Fibroblast of lung (primary cell): ENCODE data around the gene DPP10. TPM values are rescaled to one million over a fixed set of nuclear protein-coding genes. Genes with fewer than 3 reads are reported as not detected.
"Not testable (repeated sequence)": the region's sequence is repeated elsewhere in the genome, so short reads cannot be mapped to it uniquely, and the experiment has no call there.

Experiments
- DNase-seq, 2 donors: peaks; one replicate each; pipeline versions ENCODE4 v3.0.0 to v3.0.0-alpha.2; 2010; ENCODE audit warnings: low read depth in 2 of 2
- H2AFZ ChIP-seq: 2 replicates; pipeline ENCODE4 v1.5.1; 2012; ENCODE audit warnings: low read length, control low read depth, inconsistent platforms
- H3K27ac ChIP-seq: 2 replicates; pipeline ENCODE4 v1.5.1; 2011; ENCODE audit warnings: low read length, control low read depth; ENCODE audit not compliant: insufficient read depth
- H3K27me3 ChIP-seq: 2 replicates; pipeline ENCODE4 v1.5.1; 2011; ENCODE audit warnings: mild to moderate bottlenecking, low read length; ENCODE audit not compliant: control insufficient read depth, insufficient read depth
- H3K36me3 ChIP-seq: 2 replicates; pipeline ENCODE4 v1.5.1; 2011; ENCODE audit warnings: low read length; ENCODE audit not compliant: control insufficient read depth, insufficient read depth
- H3K4me1 ChIP-seq: 2 replicates; pipeline ENCODE4 v1.5.1; 2011; ENCODE audit warnings: low read length; ENCODE audit not compliant: control insufficient read depth, insufficient read depth; ENCODE audit errors: extremely low read depth
- H3K4me2 ChIP-seq: 2 replicates; pipeline ENCODE4 v1.5.1; 2011; ENCODE audit warnings: low read length, control low read depth; ENCODE audit not compliant: insufficient read depth; ENCODE audit errors: extremely low read depth
- H3K4me3 ChIP-seq, 4 experiments: fragments of 200-600 bp in 1 of 4; sonication (generic) in 1 of 4; replicated peaks in 1 of 4; 2 replicates each; pipeline ENCODE4 v1.5.1; 2011 to 2016; ENCODE audit warnings: low read length in 4 of 4, low read depth in 3 of 4, mild to moderate bottlenecking in 3 of 4, control low read depth in 2 of 4, inconsistent platforms in 1 of 4, mixed read lengths in 1 of 4; ENCODE audit not compliant: insufficient read depth in 1 of 4; ENCODE audit errors: control extremely low read depth in 1 of 4
- H3K79me2 ChIP-seq: 2 replicates; pipeline ENCODE4 v1.5.1; 2012; ENCODE audit warnings: mild to moderate bottlenecking, low read length, inconsistent platforms; ENCODE audit not compliant: control insufficient read depth, insufficient read depth
- H3K9ac ChIP-seq: 2 replicates; pipeline ENCODE4 v1.5.1; 2011; ENCODE audit warnings: mild to moderate bottlenecking, low read length, control low read depth; ENCODE audit not compliant: insufficient read depth
- H3K9me3 ChIP-seq: 2 replicates; pipeline ENCODE4 v1.5.1; 2012; ENCODE audit warnings: low read depth, low read length; ENCODE audit not compliant: control insufficient read depth, insufficient read depth
- H4K20me1 ChIP-seq: 2 replicates; pipeline ENCODE4 v1.5.1; 2011; ENCODE audit warnings: low read length; ENCODE audit not compliant: control insufficient read depth, insufficient read depth; ENCODE audit errors: extremely low read depth
- EZH2 ChIP-seq: IDR thresholded peaks from 2 replicates; pipeline ENCODE4 v1.5.1; 2012; ENCODE audit warnings: low read length, control low read depth, mild to moderate bottlenecking; ENCODE audit errors: missing control alignments
- polyA plus RNA-seq, 2 donors: library from polyadenylated mRNA; depleted of rRNA in 1 of 2; stranded (reverse) in 1 of 2; unstranded in 1 of 2; fragments of >200 nt; gene quantifications; 2 replicates each; pipeline ENCODE4 v1.2.1, GENCODE V29; 2011 to 2012; ENCODE audit warnings: missing spikeins in 1 of 2
- total RNA-seq: library from RNA; depleted of rRNA; stranded (reverse); fragments of >200 nt; gene quantifications from 2 replicates; pipeline ENCODE4 v1.2.1, GENCODE V29; 2014
- TF ChIP-seq, protein P1 (sequence below), 2 donors: IDR thresholded peaks in 1 of 2; conservative IDR thresholded peaks in 1 of 2; 1 replicate in 1 of 2; 2 replicates in 1 of 2; pipeline ENCODE4 v1.5.1; 2011 to 2012; ENCODE audit warnings: low read length in 2 of 2, control low read depth in 1 of 2, inconsistent platforms in 1 of 2, low read depth in 1 of 2, mild to moderate bottlenecking in 1 of 2

The DPP10 gene
- total and polyA plus RNA-seq, 2 donors (not counting 1 experiment from before 2014, with no cell fraction given) = not detected

DNA sequence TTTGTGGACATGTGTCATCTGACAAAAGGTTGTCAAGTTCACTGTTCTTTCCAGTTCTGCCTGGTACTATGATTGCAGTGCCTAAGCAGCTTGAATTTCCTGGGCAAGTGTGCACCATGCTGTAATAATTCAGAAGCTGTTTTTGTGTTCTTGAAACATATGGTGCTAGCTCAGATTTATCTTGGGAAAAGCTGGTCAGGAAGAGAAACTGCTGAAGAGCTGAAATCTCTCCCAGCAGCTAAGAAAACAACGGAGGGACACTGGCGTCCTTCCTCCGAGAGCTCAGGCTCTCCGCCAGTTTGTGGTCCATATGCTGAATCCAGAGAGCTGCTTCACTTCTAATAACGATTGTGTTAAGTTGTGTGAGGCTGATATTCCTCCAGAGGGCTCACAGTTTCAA lies 642.0 kb downstream of the DPP10 start:
- Histone ChIP-seq H3K27ac (no peak overlapping the region), H3K4me3 (no peak overlapping the region), H3K36me3 (no peaks in the 10 kb centered on the region), H3K27me3 (no peaks in the 10 kb centered on the region), H3K9ac (no peak overlapping the region), H3K9me3 (no peaks in the 10 kb centered on the region), H3K4me2 (no peak overlapping the region), H2AFZ (no peak overlapping the region), H3K79me2 (no peaks in the 10 kb centered on the region), H4K20me1 (no peaks in the 10 kb centered on the region), H3K4me1 (no peaks in the 10 kb centered on the region)
- TF ChIP-seq, protein P1, sequence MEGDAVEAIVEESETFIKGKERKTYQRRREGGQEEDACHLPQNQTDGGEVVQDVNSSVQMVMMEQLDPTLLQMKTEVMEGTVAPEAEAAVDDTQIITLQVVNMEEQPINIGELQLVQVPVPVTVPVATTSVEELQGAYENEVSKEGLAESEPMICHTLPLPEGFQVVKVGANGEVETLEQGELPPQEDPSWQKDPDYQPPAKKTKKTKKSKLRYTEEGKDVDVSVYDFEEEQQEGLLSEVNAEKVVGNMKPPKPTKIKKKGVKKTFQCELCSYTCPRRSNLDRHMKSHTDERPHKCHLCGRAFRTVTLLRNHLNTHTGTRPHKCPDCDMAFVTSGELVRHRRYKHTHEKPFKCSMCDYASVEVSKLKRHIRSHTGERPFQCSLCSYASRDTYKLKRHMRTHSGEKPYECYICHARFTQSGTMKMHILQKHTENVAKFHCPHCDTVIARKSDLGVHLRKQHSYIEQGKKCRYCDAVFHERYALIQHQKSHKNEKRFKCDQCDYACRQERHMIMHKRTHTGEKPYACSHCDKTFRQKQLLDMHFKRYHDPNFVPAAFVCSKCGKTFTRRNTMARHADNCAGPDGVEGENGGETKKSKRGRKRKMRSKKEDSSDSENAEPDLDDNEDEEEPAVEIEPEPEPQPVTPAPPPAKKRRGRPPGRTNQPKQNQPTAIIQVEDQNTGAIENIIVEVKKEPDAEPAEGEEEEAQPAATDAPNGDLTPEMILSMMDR (conservative IDR thresholded peaks at IDR 0.05 in 1 of 2, IDR thresholded peaks at IDR 0.05 in 1 of 2; ENCODE audit: low read depth in 1 of 2, low read length in 2 of 2) = no peak
- TF ChIP-seq EZH2 = no peak
- DNase-seq = no peak

DNA sequence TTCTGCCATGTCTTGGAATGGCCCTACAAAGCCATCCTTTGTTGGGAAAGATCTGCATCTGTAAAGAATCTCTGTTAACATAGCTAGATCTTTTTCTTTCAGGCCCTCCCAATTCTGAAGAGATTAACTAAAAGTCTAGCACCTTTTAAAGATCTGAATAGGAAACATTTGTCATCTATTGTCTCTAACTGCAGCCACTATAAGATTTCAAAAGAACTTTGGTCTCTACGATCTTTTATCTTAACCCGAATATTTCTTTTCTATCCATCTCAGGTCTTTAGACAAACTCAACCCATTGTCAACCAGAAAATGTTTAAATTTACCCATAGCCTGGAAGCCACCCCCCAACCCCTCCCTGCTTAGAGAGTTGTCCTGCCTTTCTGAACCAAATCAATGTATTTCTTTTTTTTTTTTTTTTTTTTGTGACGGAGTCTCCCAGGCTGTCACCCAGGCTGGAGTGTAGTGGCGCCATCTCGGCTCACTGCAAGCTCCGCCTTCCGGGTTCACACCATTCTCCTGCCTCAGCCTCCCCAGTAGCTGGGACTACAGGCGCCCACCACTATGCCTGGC lies 643.7 kb downstream of the DPP10 start:
- H2AFZ ChIP-seq, H3K4me2 ChIP-seq, H3K4me3 ChIP-seq, H3K36me3 ChIP-seq, H3K9me3 ChIP-seq, H4K20me1 ChIP-seq, H3K9ac ChIP-seq, H3K27me3 ChIP-seq, DNase-seq, H3K4me1 ChIP-seq, H3K79me2 ChIP-seq, H3K27ac ChIP-seq: not testable (repeated sequence)

GRCh38 chr2:115094441-115094840 lies 652.0 kb downstream of the DPP10 start:
- Histone ChIP-seq H4K20me1 (no peaks in the 10 kb centered on the region), H3K27ac (no peak overlapping the region), H3K79me2 (no peaks in the 10 kb centered on the region), H3K9me3 (no peaks in the 10 kb centered on the region), H2AFZ (no peak overlapping the region), H3K36me3 (no peaks in the 10 kb centered on the region), H3K4me2 (no peak overlapping the region), H3K4me3 (no peak overlapping the region), H3K4me1 (no peaks in the 10 kb centered on the region), H3K9ac (no peak overlapping the region), H3K27me3 (no peaks in the 10 kb centered on the region)
- TF ChIP-seq EZH2 = no peak
- TF ChIP-seq, protein P1 (conservative IDR thresholded peaks at IDR 0.05 in 1 of 2, IDR thresholded peaks at IDR 0.05 in 1 of 2; ENCODE audit: low read depth in 1 of 2, low read length in 2 of 2) = no peak
- DNase-seq = no peak
